ENCODE measurements around the gene FN1.

Gene FN1

GRCh38 chr2:215441560-215442400, 5.9 kb upstream of the FN1 start:
- no peak for DNase-seq

GRCh38 chr2:215439980-215440512, 4.2 kb upstream of the FN1 start:
- no peak for DNase-seq

GRCh38 chr2:215439404-215439803, 3.5 kb upstream of the FN1 start:
- no peak for DNase-seq

GRCh38 chr2:215437614-215438013, 1.7 kb upstream of the FN1 start:
- no peak for DNase-seq

GRCh38 chr2:215436705-215437565, 1.1 kb upstream of the FN1 start:
- DNase-seq = no peak

DNA sequence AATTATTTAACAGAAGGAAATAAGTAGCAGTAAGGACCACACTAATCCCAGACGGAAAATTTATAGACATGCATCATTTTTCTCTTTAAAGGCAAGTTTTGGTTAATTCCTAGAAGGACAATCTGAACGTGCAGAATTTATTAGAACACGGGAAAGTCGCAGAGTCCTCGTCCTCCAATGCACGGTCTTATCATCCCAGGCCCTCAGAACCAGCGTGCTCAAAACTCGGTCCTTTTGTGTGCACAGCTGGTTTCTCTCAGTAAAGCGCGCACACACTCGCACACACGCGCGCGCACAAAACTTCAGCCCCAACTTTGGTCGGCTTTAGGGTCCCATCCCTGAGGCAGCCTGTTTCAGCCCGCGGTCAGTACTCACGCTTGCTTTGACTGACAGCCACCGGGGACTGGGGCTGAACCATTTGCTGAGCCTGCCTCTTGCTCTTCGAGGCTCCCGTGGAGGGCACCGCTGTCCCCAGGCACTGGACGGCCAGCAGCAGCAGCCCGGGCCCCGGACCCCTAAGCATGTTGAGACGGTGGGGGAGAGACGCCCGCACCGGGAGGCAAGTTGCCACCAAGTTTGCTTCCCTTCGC, 493 bp downstream of the FN1 start:
- no peak for DNase-seq

GRCh38 chr2:215434447-215435279, 1.2 kb downstream of the FN1 start:
- no peak for DNase-seq

DNA sequence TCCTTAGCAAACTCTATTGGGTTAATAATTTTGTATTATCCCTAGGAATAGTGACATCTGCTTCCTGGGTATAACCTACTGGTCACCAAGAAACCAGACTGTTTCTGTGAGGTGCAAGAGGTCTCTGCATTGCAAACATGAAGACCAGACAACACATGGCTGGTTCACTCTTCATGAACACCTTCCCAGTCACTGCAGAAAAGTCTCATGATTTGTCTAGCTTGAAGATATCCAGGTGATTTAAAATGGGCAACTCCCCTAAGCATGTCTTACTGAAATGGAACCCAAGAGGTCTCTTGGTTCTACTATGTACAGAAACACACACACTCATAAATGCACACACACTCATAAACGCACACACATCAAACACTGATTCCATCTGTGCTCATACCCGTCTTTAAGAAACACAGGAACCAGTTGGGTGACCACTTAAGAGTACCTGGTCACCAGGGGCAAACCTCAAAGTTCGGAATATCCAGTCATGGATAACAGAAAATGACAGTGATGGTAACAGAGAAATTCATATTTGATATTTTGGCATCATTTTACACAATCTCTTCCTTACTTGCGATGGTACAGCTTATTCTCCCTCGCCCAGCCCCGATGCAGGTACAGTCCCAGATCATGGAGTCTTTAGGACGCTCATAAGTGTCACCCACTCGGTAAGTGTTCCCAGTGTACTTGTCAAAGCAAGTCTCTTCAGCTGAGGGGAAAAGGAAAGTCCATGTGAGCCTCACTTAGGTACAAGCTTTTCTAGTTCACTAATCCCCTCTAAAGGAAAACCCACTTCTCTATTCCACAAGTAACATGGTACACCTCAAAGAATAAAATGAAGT, 2.9 kb downstream of the FN1 start:
- no peak for DNase-seq

GRCh38 chr2:215431778-215432758, 3.8 kb downstream of the FN1 start:
- DNase-seq = no peak

GRCh38 chr2:215431290-215431689, 4.6 kb downstream of the FN1 start:
- no peak for DNase-seq

- no peak for DNase-seq
These were observed 5.2 kb downstream of the FN1 start for GRCh38 chr2:215430528-215431187.

GRCh38 chr2:215429424-215429823, 6.4 kb downstream of the FN1 start:
- DNase-seq = no peak

DNA sequence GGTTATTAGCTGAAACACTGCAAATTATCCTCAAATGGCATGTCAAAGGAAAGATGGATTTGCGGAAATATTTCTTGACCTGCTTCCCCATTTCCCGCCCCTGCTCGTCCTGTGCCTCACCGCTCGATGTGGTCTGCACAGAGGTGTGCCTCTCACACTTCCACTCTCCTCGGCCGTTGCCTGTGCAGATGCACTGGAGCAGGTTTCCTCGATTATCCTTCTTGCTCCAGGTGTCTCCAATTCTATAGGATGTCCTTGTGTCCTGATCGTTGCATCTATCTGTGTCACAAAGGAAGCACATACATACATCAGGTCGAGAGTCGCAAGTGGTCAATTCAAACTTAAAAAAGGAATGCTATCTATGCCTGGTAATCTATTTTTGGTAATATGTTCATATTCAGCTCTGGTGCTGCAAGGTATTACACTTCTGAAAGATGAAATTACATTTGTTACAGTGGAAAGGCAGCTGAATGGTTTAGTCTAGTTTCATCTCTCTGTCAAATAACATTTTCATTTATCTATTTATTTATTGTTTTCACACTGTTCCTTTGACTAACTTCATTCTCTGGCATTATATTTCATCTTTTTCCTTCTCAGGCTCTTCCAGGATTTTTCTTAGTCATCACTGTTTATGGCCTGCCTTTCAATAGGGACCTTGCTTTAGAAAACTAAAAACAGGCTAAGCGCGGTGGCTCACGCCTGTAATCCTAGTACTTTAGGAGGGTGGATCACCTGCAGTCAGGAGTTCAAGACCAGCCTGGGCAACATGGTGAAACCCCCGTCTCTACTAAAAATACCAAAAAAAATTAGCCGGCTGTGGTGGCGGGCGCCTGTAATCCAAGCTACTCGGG, 7.6 kb downstream of the FN1 start:
- no peak for DNase-seq

GRCh38 chr2:215427585-215427984, 8.3 kb downstream of the FN1 start:
- no peak for DNase-seq

DNA sequence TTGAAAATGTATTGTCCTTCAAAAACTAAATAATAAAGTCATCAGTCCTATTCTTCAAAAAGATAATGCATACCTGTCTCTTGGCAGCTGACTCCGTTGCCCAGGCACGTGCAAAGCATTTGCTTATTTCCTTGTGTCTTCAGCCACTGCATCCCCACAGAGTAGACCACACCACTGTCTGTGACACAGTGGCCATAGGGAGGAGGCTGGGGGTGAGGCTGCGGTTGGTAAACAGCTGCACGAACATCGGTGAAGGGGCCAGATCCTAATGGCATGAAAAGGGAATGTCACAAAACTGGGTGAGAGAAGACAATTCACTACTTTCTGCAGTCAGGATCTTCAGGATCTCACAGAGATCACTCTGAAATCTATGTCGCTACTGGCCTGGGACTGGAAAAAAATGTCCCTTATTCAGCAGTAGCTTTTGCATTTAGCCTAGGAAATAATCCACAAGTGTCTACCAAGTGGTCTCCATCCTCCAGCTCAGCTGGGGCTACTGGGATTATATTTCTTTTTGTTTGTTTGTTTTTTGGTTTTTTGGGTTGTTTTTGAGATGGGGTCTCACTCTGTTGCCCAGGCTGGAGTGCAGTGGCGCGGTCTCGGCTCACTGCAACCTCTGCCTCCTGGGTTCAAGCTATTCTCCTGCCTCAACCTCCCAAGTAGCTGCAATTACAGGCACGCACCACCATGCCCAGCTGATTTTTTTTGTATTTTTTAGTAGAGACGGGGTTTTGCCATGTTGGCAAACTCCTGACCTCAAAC, 10.7 kb downstream of the FN1 start:
- DNase-seq = no peak

GRCh38 chr2:215423928-215424540, 11.8 kb downstream of the FN1 start:
- no peak for DNase-seq

DNA sequence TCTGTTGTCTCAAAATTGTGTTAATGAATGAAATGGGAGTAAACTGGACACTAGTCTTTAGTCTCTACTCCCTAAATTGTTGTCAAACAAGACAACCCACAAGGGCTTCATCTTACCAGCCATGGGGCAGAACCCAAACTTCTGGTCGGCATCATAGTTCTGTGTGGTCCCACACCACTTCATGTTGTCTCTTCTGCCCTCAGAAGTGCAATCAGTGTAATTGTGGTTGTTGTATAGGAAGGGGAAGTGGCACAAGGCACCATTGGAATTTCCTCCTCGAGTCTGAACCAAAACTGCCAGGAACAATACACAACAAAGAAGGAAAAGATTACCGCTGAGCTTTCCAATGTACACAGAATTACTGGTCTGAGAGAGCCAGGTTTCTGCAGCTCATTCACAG, 12.6 kb downstream of the FN1 start:
- DNase-seq = no peak
